HG03139 (cell line): Measurements from ENCODE around the gene FOXP1.

Experiments used
- ATAC-seq: cut with Tn5 transposase; IDR thresholded peaks from one replicate; pipeline ENCODE4 v1.9.1; 2021; ENCODE audit not compliant: unreplicated experiment

Gene FOXP1

GRCh38 chr3:71384388-71384787 lies 199.1 kb downstream of the FOXP1 start:
- ATAC-seq = no peak

GRCh38 chr3:71380096-71380495 lies 203.4 kb downstream of the FOXP1 start:
- ATAC-seq = no peak

GRCh38 chr3:71378509-71378908 lies 205.0 kb downstream of the FOXP1 start:
- no peak for ATAC-seq

GRCh38 chr3:71376911-71377310 lies 206.6 kb downstream of the FOXP1 start:
- no peak for ATAC-seq

- ATAC-seq = no peak
Observed at GRCh38 chr3:71376503-71376902, 207.0 kb downstream of the FOXP1 start.

GRCh38 chr3:71374582-71374981 lies 208.9 kb downstream of the FOXP1 start:
- no peak for ATAC-seq

GRCh38 chr3:71372911-71373637 lies 210.5 kb downstream of the FOXP1 start:
- ATAC-seq = no peak

GRCh38 chr3:71372241-71372768 lies 211.2 kb downstream of the FOXP1 start:
- ATAC-seq = no peak

GRCh38 chr3:71371282-71371681 lies 212.2 kb downstream of the FOXP1 start:
- no peak for ATAC-seq

- ATAC-seq = no peak
Observed at GRCh38 chr3:71370467-71370866, 213.1 kb downstream of the FOXP1 start.

- no peak for ATAC-seq
Observed at GRCh38 chr3:71369701-71370391, 213.7 kb downstream of the FOXP1 start.

GRCh38 chr3:71366988-71367604 lies 216.4 kb downstream of the FOXP1 start:
- no peak for ATAC-seq

- ATAC-seq = no peak
Observed at GRCh38 chr3:71361334-71361890, 222.1 kb downstream of the FOXP1 start.

GRCh38 chr3:71360764-71361163 lies 222.8 kb downstream of the FOXP1 start:
- ATAC-seq = peak; percentile 69

- ATAC-seq = peak; percentile 45
Observed at GRCh38 chr3:71360180-71360579, 223.3 kb downstream of the FOXP1 start.

- no peak for ATAC-seq
Observed at GRCh38 chr3:71358243-71358642, 225.3 kb downstream of the FOXP1 start.

GRCh38 chr3:71356265-71356664 lies 227.3 kb downstream of the FOXP1 start:
- ATAC-seq = no peak

GRCh38 chr3:71355862-71356261 lies 227.7 kb downstream of the FOXP1 start:
- ATAC-seq = no peak

GRCh38 chr3:71355037-71355436 lies 228.5 kb downstream of the FOXP1 start:
- no peak for ATAC-seq

- no peak for ATAC-seq
Observed at GRCh38 chr3:71351403-71352149, 232.0 kb downstream of the FOXP1 start.

GRCh38 chr3:71350998-71351397 lies 232.5 kb downstream of the FOXP1 start:
- no peak for ATAC-seq
